OCI-LY7 (cell line): Measurements from ENCODE around the gene NNT. TPM values are rescaled to one million over a fixed set of nuclear protein-coding genes. Genes with fewer than 3 reads are reported as not detected.

Experiments used
- BruUV-seq: library from RNA; stranded (reverse); fragments of 400-500 nt; replicated peaks from 2 replicates; lab custom pipeline; 2021; lab: Mats Ljungman, UMichigan
- CTCF ChIA-PET: fragments of 300-600 bp; sonication (Branson Sonifier 250); formaldehyde crosslinking; loops from one replicate; lab custom pipeline; 2022; ENCODE audit warnings: antibody characterized with exemption; ENCODE audit not compliant: unreplicated experiment; lab: Charles Lee
- POLR2A ChIA-PET: fragments of 300-600 bp; sonication (Branson Sonifier 250); formaldehyde crosslinking; loops from one replicate; lab custom pipeline; 2022; ENCODE audit warnings: antibody characterized with exemption; lab: Charles Lee
- DNase-seq: peaks from one replicate; pipeline ENCODE4 v3.0.0-alpha.2; 2015; ENCODE audit warnings: low spot score
- H2AFZ ChIP-seq: fragments of 200-600 bp; sonication (generic), shearing (Covaris generic); 2 replicates; pipeline ENCODE4 v1.6.1; 2014; ENCODE audit warnings: mild to moderate bottlenecking, antibody characterized with exemption, low read length, moderate library complexity
- H3K27ac ChIP-seq: fragments of 200-600 bp; sonication (generic); 2 replicates; pipeline ENCODE4 v1.5.1; 2014; ENCODE audit warnings: mixed run types, low read depth, mild to moderate bottlenecking, moderate library complexity, low read length, inconsistent platforms; ENCODE audit not compliant: poor library complexity, severe bottlenecking
- H3K36me3 ChIP-seq: fragments of 200-600 bp; sonication (generic); 2 replicates; pipeline ENCODE4 v1.6.1; 2014; ENCODE audit warnings: mild to moderate bottlenecking, antibody characterized with exemption, low read length, moderate library complexity, mixed read lengths; ENCODE audit not compliant: insufficient read depth
- H3K4me1 ChIP-seq: fragments of 200-600 bp; sonication (generic); 2 replicates; pipeline ENCODE4 v1.5.1; 2014; ENCODE audit warnings: mild to moderate bottlenecking, low read length; ENCODE audit not compliant: insufficient read depth, poor library complexity, severe bottlenecking
- H3K4me2 ChIP-seq: fragments of 200-600 bp; sonication (generic); 2 replicates; pipeline ENCODE4 v1.6.1; 2014; ENCODE audit warnings: mild to moderate bottlenecking, low read length
- H3K4me3 ChIP-seq: fragments of 200-600 bp; sonication (generic); 2 replicates; pipeline ENCODE4 v1.5.1; 2014; ENCODE audit warnings: mild to moderate bottlenecking, low read depth, low read length; ENCODE audit not compliant: poor library complexity, severe bottlenecking
- H3K79me2 ChIP-seq: fragments of 200-600 bp; sonication (generic); 2 replicates; pipeline ENCODE4 v1.6.1; 2016; ENCODE audit warnings: low read depth, mild to moderate bottlenecking, low read length, moderate library complexity, mixed read lengths; ENCODE audit not compliant: insufficient read depth
- H3K9me2 ChIP-seq: fragments of 200-600 bp; sonication (generic); 2 replicates; pipeline ENCODE4 v1.6.1; 2016; ENCODE audit warnings: mild to moderate bottlenecking, low read length, mixed read lengths; ENCODE audit not compliant: insufficient read depth
- H3K9me3 ChIP-seq: fragments of 200-600 bp; sonication (generic); 2 replicates; pipeline ENCODE4 v1.6.1; 2014; ENCODE audit warnings: mild to moderate bottlenecking, mixed run types, low read length, mixed read lengths
- H4K20me1 ChIP-seq: fragments of 200-600 bp; sonication (generic); 2 replicates; pipeline ENCODE4 v1.6.1; 2014; ENCODE audit warnings: mild to moderate bottlenecking, antibody characterized with exemption, low read length, moderate library complexity, mixed read lengths; ENCODE audit not compliant: insufficient read depth
- CTCF ChIP-seq: fragments of 200-600 bp; sonication (generic); conservative IDR thresholded peaks from 2 replicates; pipeline ENCODE4 v1.5.1; 2014; ENCODE audit warnings: mild to moderate bottlenecking, antibody characterized with exemption, low read length, moderate library complexity, mixed read lengths
- EZH2phosphoT487 ChIP-seq: fragments of 200-600 bp; sonication (generic); IDR thresholded peaks from 2 replicates; pipeline ENCODE4 v1.6.1; 2018; ENCODE audit warnings: low read depth, borderline replicate concordance, mild to moderate bottlenecking, mixed run types, antibody characterized with exemption, low read length, moderate library complexity, mixed read lengths
- intact Hi-C: fragments of 100-400 bp; cut with micrococcal nuclease; formaldehyde crosslinking; loops from one replicate; pipeline ENCODE4 v1.10.0; 2022; ENCODE audit not compliant: unreplicated experiment
- total RNA-seq, 2 experiments: library from RNA; depleted of rRNA in 1 of 2; stranded (reverse); fragments of >200 nt in 1 of 2; shearing (Covaris generic) in 1 of 2; gene quantifications; 2 replicates each; pipeline ENCODE4 v1.2.3, GENCODE V29; 2014 to 2022

The NNT gene
- total RNA-seq, 2 experiments from 2014 or later = 33.6 to 98.3 TPM

- TF ChIP-seq EZH2phosphoT487 (no peak), CTCF (no peak)
Measured at GRCh38 chr5:43680286-43680685, 77.3 kb downstream of the NNT start.

GRCh38 chr5:43683884-43684471 is 81.0 kb downstream of the NNT start:
- no TSS peak for BruUV-seq
- no peak overlapping the region for H2AFZ ChIP-seq
- H3K9me2 ChIP-seq = no peaks in the 10 kb centered on the region
- H4K20me1 ChIP-seq = no peaks in the 10 kb centered on the region
- TF ChIP-seq EZH2phosphoT487 = no peak
- no peak for TF ChIP-seq CTCF
- ChIA-PET CTCF (no interaction called here), POLR2A (no interaction called here)
- H3K36me3 ChIP-seq = peaks cover 22% of the 10 kb centered on the region
- no peaks in the 10 kb centered on the region for H3K4me1 ChIP-seq
- no peaks in the 10 kb centered on the region for H3K9me3 ChIP-seq
- H3K4me2 ChIP-seq = no peak overlapping the region
- H3K79me2 ChIP-seq = no peaks in the 10 kb centered on the region
- DNase-seq = no peak
- intact Hi-C loops = no loop called here
- no peak overlapping the region for H3K27ac ChIP-seq
- no peak overlapping the region for H3K4me3 ChIP-seq

More at GRCh38 chr5:43680286-43680685, 77.3 kb downstream of the NNT start:
- Histone ChIP-seq H3K9me2 (no peaks in the 10 kb centered on the region), H3K36me3 (peaks cover 35% of the 10 kb centered on the region), H4K20me1 (no peaks in the 10 kb centered on the region), H3K4me2 (no peak overlapping the region), H3K4me1 (no peaks in the 10 kb centered on the region), H3K4me3 (no peak overlapping the region), H3K79me2 (no peaks in the 10 kb centered on the region), H3K27ac (no peak overlapping the region), H3K9me3 (no peaks in the 10 kb centered on the region), H2AFZ (no peak overlapping the region)
- no TSS peak for BruUV-seq
- POLR2A ChIA-PET = interaction anchor here (0.7 kb wide), 1 partner anchor 677 kb away, joined by 3 read pairs; no protein-coding TSS in a partner anchor
- no peak for DNase-seq
- CTCF ChIA-PET = no interaction called here
- intact Hi-C loops = no loop called here

GRCh38 chr5:43685252-43685950 is 82.4 kb downstream of the NNT start:
- Histone ChIP-seq H3K36me3 (peaks cover 19% of the 10 kb centered on the region), H2AFZ (no peak overlapping the region), H4K20me1 (no peaks in the 10 kb centered on the region), H3K4me2 (no peak overlapping the region), H3K4me1 (no peaks in the 10 kb centered on the region), H3K9me2 (no peaks in the 10 kb centered on the region), H3K9me3 (peaks cover 3% of the 10 kb centered on the region; the same call in 1 of the 2 replicates), H3K27ac (no peak overlapping the region), H3K79me2 (no peaks in the 10 kb centered on the region), H3K4me3 (no peak overlapping the region)
- POLR2A ChIA-PET = interaction anchor here (0.6 to 0.7 kb wide), 3 partner anchors 137 to 485 kb away, joined by 3 read pairs; no protein-coding TSS in a partner anchor
- CTCF ChIA-PET = no interaction called here
- intact Hi-C loops = no loop called here
- no peak for DNase-seq
- TF ChIP-seq CTCF (no peak), EZH2phosphoT487 (no peak)
- BruUV-seq = no TSS peak
